WTC11 (cell line): ENCODE measurements around the gene ZFHX3. TPM values are rescaled to one million over a fixed set of nuclear protein-coding genes. Genes with fewer than 3 reads are reported as not detected.

Experiments used
- ATAC-seq: fragments of 200-7000 bp; cut with Tn5 transposase; 2 replicates; pipeline ENCODE4 v1.10.0; 2021; ENCODE audit warnings: mild to moderate bottlenecking, moderate library complexity
- CTCF ChIA-PET: fragments of 300-600 bp; sonication (Branson Sonifier 250); formaldehyde crosslinking; loops from one replicate; lab custom pipeline; 2021; ENCODE audit warnings: antibody characterized with exemption; lab: Charles Lee
- POLR2A ChIA-PET: fragments of 350-600 bp; sonication (Branson Sonifier 250); formaldehyde crosslinking; loops from one replicate; lab custom pipeline; 2021; ENCODE audit warnings: antibody characterized with exemption; lab: Charles Lee
- DNase-seq: peaks from one replicate; pipeline ENCODE4 v3.0.0; 2021; ENCODE audit warnings: low spot score
- H3K27ac Mint-ChIP-seq: 2 replicates; pipeline ENCODE4 v1.8.0; 2021; ENCODE audit warnings: mixed read lengths
- H3K27me3 Mint-ChIP-seq: 2 replicates; pipeline ENCODE4 v1.8.0; 2021; ENCODE audit warnings: low read depth, mild to moderate bottlenecking, moderate library complexity, mixed read lengths
- H3K36me3 Mint-ChIP-seq: 2 replicates; pipeline ENCODE4 v1.8.0; 2021; ENCODE audit warnings: mixed read lengths
- H3K4me1 Mint-ChIP-seq: 2 replicates; pipeline ENCODE4 v1.8.0; 2022; ENCODE audit warnings: mixed read lengths
- H3K4me3 Mint-ChIP-seq: 2 replicates; pipeline ENCODE4 v1.8.0; 2021; ENCODE audit warnings: mild to moderate bottlenecking, moderate library complexity, mixed read lengths
- H3K9me3 Mint-ChIP-seq: 2 replicates; pipeline ENCODE4 v1.8.0; 2021; ENCODE audit warnings: mixed read lengths
- ATF3 ChIP-seq: sonication (generic); formaldehyde crosslinking; conservative IDR thresholded peaks from 2 replicates; pipeline ENCODE4 v1.8.1; 2022; ENCODE audit warnings: mild to moderate bottlenecking, missing genetic modification reagents
- FOXJ3 ChIP-seq: sonication (generic); formaldehyde crosslinking; IDR thresholded peaks from 2 replicates; pipeline ENCODE4 v1.9.0; 2021; ENCODE audit warnings: missing genetic modification reagents, mild to moderate bottlenecking, borderline replicate concordance
- JUN ChIP-seq: sonication (generic); formaldehyde crosslinking; IDR thresholded peaks from 2 replicates; pipeline ENCODE4 v1.8.0; 2023; ENCODE audit warnings: mild to moderate bottlenecking, missing genetic modification reagents
- NR3C1 ChIP-seq: sonication (generic); formaldehyde crosslinking; conservative IDR thresholded peaks from 2 replicates; pipeline ENCODE4 v1.8.1; 2023; ENCODE audit warnings: low read depth, mild to moderate bottlenecking, missing genetic modification reagents
- SOX15 ChIP-seq: fragments of 250-450 bp; sonication (Bioruptor Pico); IDR thresholded peaks from 2 replicates; pipeline ENCODE4 v1.9.0; 2021; ENCODE audit warnings: mild to moderate bottlenecking
- SP1 ChIP-seq: sonication (generic); formaldehyde crosslinking; conservative IDR thresholded peaks from 2 replicates; pipeline ENCODE4 v1.8.1; 2022; ENCODE audit warnings: missing genetic modification reagents
- ZMAT4 ChIP-seq: fragments of 250-450 bp; sonication (Bioruptor Pico); IDR thresholded peaks from 2 replicates; pipeline ENCODE4 v1.9.0; 2021; ENCODE audit warnings: mild to moderate bottlenecking
- ZNF138 ChIP-seq: sonication (generic); formaldehyde crosslinking; conservative IDR thresholded peaks from 2 replicates; pipeline ENCODE4 v1.8.1; 2022; ENCODE audit warnings: mild to moderate bottlenecking, moderate library complexity, missing genetic modification reagents
- ZNF219 ChIP-seq: sonication (generic); formaldehyde crosslinking; IDR thresholded peaks from 2 replicates; pipeline ENCODE4 v1.8.0; 2023; ENCODE audit warnings: missing genetic modification reagents, mild to moderate bottlenecking, borderline replicate concordance
- ZNF423 ChIP-seq: fragments of 250-450 bp; sonication (Bioruptor Pico); IDR thresholded peaks from 2 replicates; pipeline ENCODE4 v2.1.2; 2022; ENCODE audit warnings: mild to moderate bottlenecking, moderate library complexity
- total RNA-seq: library from RNA; stranded (reverse); gene quantifications from 3 replicates; pipeline ENCODE4 v1.2.3, GENCODE V29; 2021
- TF ChIP-seq, protein P1 (sequence below): sonication (generic); formaldehyde crosslinking; IDR thresholded peaks from 2 replicates; pipeline ENCODE4 v1.8.1; 2023; ENCODE audit warnings: mild to moderate bottlenecking, missing genetic modification reagents, moderate library complexity
- TF ChIP-seq, protein P2 (sequence below): sonication (generic); formaldehyde crosslinking; IDR thresholded peaks from 2 replicates; pipeline ENCODE4 v1.8.1; 2022; ENCODE audit warnings: low read depth, missing genetic modification reagents, borderline replicate concordance
- TF ChIP-seq, protein P3 (sequence below): sonication (generic); formaldehyde crosslinking; IDR thresholded peaks from 2 replicates; pipeline ENCODE4 v1.8.0; 2022; ENCODE audit warnings: missing genetic modification reagents
- TF ChIP-seq, protein P4 (sequence below): sonication (generic); formaldehyde crosslinking; IDR thresholded peaks from 2 replicates; pipeline ENCODE4 v1.8.1; 2023; ENCODE audit warnings: mild to moderate bottlenecking, moderate library complexity, missing genetic modification reagents

ZFHX3 gene
- total RNA-seq, 1 experiment from 2014 or later, result 5.7 TPM

DNA sequence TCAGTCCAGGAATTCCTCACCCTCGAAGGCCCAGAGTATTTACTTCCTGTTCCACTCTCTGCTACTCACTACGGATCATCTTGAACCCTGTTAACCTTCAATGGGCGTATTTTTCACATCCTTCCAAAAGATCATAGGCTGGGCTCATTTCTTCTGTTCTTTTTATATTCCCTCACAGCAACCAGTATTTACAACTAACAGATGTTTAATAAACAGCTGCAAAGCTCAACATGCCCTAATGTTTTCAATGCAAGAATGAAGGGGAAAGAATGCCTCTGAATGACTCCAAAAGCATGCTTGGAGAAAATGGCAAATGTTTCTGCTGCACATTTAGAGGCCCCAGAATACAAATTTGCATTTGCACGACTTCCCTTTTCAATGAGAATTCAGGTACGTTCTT lies 174.9 kb downstream of the ZFHX3 start (continued):
- TF ChIP-seq ZNF138 (CRISPR knock-in tag), result no peak

- CTCF ChIA-PET, result no interaction called here
- Mint-ChIP-seq H3K4me1 (peaks cover 3% of the 10 kb centered on the region; the same call in 1 of the 2 replicates), H3K27me3 (no peaks in the 10 kb centered on the region; the same call in 1 of the 2 replicates), H3K4me3 (no peak overlapping the region), H3K27ac (no peak overlapping the region), H3K36me3 (peaks cover 2% of the 10 kb centered on the region; the same call in 1 of the 2 replicates), H3K9me3 (peaks cover 6% of the 10 kb centered on the region)
- POLR2A ChIA-PET, result no interaction called here
- ATAC-seq, result no peak
- no peak for TF ChIP-seq NR3C1
- DNase-seq, result no peak
Measured at GRCh38 chr16:72865835-72866234, 182.1 kb downstream of the ZFHX3 start.

- ChIA-PET CTCF (no interaction called here), POLR2A (no interaction called here)
- no peak overlapping the region for H3K4me3 Mint-ChIP-seq
- DNase-seq (no peak), ATAC-seq (no peak)
- peaks cover 6% of the 10 kb centered on the region for H3K4me1 Mint-ChIP-seq
- no peaks in the 10 kb centered on the region; the same call in 1 of the 2 replicates for H3K27me3 Mint-ChIP-seq
- H3K9me3 Mint-ChIP-seq, result peaks cover 4% of the 10 kb centered on the region; the same call in 1 of the 2 replicates
- no peaks in the 10 kb centered on the region for H3K36me3 Mint-ChIP-seq
- TF ChIP-seq, protein P1, sequence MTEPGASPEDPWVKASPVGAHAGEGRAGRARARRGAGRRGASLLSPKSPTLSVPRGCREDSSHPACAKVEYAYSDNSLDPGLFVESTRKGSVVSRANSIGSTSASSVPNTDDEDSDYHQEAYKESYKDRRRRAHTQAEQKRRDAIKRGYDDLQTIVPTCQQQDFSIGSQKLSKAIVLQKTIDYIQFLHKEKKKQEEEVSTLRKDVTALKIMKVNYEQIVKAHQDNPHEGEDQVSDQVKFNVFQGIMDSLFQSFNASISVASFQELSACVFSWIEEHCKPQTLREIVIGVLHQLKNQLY (CRISPR knock-in tag), result no peak
- no peak for TF ChIP-seq ZNF423
- TF ChIP-seq, protein P2, sequence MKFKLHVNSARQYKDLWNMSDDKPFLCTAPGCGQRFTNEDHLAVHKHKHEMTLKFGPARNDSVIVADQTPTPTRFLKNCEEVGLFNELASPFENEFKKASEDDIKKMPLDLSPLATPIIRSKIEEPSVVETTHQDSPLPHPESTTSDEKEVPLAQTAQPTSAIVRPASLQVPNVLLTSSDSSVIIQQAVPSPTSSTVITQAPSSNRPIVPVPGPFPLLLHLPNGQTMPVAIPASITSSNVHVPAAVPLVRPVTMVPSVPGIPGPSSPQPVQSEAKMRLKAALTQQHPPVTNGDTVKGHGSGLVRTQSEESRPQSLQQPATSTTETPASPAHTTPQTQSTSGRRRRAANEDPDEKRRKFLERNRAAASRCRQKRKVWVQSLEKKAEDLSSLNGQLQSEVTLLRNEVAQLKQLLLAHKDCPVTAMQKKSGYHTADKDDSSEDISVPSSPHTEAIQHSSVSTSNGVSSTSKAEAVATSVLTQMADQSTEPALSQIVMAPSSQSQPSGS, result no peak
- no peak overlapping the region for H3K27ac Mint-ChIP-seq
Measured at GRCh38 chr16:72865258-72865657, 182.7 kb downstream of the ZFHX3 start.

DNA sequence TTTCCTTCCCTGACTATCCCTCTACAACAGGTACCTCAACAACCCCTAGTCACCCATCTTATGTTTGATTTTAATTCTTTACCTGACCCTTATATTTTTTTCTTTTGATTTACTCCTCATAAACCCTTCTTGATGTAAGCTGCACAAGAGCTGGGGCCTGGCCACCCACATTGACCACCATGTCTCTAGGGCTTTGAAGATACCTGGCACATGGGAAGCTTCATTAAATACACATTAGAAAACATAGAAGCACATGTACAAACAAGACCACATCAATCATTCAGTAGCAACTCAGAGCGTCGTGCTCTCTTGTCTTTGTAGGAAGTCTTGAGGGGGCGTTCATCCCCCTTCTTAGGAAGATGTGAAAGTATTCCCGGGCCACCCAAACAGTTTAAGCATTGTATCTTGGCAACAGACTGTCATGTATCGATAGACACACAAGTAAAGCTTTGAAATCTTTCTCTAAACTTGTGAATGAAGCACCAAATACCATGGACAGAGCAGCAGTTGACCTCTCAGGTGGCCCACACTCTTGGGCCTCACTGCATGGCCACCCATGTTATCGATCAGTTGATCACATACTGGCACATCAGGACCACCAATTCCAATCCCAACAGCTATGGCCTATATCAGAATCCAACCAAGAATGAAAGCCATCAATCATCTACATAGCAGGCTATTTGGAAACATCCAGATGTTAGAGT lies 183.6 kb downstream of the ZFHX3 start:
- POLR2A ChIA-PET, result no interaction called here
- Mint-ChIP-seq H3K9me3 (peaks cover 4% of the 10 kb centered on the region; the same call in 1 of the 2 replicates), H3K4me1 (peaks cover 15% of the 10 kb centered on the region), H3K27ac (no peak overlapping the region), H3K27me3 (no peaks in the 10 kb centered on the region; the same call in 1 of the 2 replicates), H3K36me3 (no peaks in the 10 kb centered on the region), H3K4me3 (no peak overlapping the region)
- DNase-seq, result no peak
- ATAC-seq, result no peak
- CTCF ChIA-PET, result interaction anchor here (1.1 kb wide), 1 partner anchor 32 kb away, joined by 6 read pairs; no protein-coding TSS in a partner anchor
- TF ChIP-seq, protein P1 (CRISPR knock-in tag), result no peak
- TF ChIP-seq JUN (CRISPR knock-in tag) (no peak), SOX15 (CRISPR knock-in tag) (no peak), ZMAT4 (CRISPR knock-in tag) (no peak), ZNF219 (CRISPR knock-in tag) (no peak), SP1 (CRISPR knock-in tag) (no peak), ATF3 (CRISPR knock-in tag) (no peak), FOXJ3 (CRISPR knock-in tag) (no peak)
- TF ChIP-seq, protein P3, sequence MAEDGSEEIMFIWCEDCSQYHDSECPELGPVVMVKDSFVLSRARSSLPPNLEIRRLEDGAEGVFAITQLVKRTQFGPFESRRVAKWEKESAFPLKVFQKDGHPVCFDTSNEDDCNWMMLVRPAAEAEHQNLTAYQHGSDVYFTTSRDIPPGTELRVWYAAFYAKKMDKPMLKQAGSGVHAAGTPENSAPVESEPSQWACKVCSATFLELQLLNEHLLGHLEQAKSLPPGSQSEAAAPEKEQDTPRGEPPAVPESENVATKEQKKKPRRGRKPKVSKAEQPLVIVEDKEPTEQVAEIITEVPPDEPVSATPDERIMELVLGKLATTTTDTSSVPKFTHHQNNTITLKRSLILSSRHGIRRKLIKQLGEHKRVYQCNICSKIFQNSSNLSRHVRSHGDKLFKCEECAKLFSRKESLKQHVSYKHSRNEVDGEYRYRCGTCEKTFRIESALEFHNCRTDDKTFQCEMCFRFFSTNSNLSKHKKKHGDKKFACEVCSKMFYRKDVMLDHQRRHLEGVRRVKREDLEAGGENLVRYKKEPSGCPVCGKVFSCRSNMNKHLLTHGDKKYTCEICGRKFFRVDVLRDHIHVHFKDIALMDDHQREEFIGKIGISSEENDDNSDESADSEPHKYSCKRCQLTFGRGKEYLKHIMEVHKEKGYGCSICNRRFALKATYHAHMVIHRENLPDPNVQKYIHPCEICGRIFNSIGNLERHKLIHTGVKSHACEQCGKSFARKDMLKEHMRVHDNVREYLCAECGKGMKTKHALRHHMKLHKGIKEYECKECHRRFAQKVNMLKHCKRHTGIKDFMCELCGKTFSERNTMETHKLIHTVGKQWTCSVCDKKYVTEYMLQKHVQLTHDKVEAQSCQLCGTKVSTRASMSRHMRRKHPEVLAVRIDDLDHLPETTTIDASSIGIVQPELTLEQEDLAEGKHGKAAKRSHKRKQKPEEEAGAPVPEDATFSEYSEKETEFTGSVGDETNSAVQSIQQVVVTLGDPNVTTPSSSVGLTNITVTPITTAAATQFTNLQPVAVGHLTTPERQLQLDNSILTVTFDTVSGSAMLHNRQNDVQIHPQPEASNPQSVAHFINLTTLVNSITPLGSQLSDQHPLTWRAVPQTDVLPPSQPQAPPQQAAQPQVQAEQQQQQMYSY, result no peak
- TF ChIP-seq, protein P2, result no peak
- TF ChIP-seq, protein P4, sequence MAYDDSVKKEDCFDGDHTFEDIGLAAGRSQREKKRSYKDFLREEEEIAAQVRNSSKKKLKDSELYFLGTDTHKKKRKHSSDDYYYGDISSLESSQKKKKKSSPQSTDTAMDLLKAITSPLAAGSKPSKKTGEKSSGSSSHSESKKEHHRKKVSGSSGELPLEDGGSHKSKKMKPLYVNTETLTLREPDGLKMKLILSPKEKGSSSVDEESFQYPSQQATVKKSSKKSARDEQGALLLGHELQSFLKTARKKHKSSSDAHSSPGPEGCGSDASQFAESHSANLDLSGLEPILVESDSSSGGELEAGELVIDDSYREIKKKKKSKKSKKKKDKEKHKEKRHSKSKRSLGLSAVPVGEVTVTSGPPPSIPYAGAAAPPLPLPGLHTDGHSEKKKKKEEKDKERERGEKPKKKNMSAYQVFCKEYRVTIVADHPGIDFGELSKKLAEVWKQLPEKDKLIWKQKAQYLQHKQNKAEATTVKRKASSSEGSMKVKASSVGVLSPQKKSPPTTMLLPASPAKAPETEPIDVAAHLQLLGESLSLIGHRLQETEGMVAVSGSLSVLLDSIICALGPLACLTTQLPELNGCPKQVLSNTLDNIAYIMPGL, result no peak
